Ovary (tissue), 3 donors: ENCODE measurements around the gene KLC3.

Experiments
- EP300 ChIP-seq: sonication (generic); formaldehyde crosslinking; IDR thresholded peaks from one replicate; pipeline ENCODE4 v1.6.1; 2017; ENCODE audit warnings: antibody characterized with exemption
- POLR2A ChIP-seq: fragments of 450-650 bp; IDR thresholded peaks from one replicate; pipeline ENCODE4 v1.6.1; 2017; ENCODE audit warnings: antibody characterized with exemption, mild to moderate bottlenecking, moderate library complexity
- TF ChIP-seq, protein P1 (sequence below), 3 donors: fragments of 450-650 bp in 2 of 3; fragments of 200-600 bp in 1 of 3; IDR thresholded peaks; one replicate each; pipeline versions ENCODE4 v1.5.1 to v1.8.0; 2016 to 2022; ENCODE audit warnings: antibody characterized with exemption in 3 of 3, mild to moderate bottlenecking in 1 of 3
- donor health status: DM: no; HTN: no; CAD: no.

DNA sequence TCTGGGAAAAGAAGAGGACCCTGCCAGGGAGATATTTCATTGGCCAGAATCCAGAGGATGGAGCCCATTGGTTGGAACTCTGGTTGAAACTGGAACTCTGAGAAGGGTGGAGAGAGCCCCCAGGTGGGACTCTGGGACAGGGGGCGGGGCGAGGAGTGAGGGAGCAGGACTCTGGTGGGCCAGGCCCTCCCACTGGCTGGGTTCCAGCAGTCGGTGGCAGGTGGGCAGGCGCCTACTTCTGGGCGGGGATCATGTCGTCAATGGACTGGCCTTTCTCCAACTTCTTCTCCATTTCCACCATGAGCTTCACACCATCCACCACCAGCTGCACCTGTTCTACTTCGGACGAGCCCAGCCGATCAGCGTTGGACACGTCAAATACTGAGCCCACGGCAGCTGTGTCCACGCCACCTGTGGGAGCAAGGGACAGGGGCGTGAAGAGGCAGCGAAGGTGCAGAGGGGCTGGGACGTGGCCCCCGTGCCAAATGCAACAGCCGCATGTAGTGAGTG is 34.0 kb upstream of the KLC3 start:
- TF ChIP-seq, protein P1, sequence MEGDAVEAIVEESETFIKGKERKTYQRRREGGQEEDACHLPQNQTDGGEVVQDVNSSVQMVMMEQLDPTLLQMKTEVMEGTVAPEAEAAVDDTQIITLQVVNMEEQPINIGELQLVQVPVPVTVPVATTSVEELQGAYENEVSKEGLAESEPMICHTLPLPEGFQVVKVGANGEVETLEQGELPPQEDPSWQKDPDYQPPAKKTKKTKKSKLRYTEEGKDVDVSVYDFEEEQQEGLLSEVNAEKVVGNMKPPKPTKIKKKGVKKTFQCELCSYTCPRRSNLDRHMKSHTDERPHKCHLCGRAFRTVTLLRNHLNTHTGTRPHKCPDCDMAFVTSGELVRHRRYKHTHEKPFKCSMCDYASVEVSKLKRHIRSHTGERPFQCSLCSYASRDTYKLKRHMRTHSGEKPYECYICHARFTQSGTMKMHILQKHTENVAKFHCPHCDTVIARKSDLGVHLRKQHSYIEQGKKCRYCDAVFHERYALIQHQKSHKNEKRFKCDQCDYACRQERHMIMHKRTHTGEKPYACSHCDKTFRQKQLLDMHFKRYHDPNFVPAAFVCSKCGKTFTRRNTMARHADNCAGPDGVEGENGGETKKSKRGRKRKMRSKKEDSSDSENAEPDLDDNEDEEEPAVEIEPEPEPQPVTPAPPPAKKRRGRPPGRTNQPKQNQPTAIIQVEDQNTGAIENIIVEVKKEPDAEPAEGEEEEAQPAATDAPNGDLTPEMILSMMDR (IDR thresholded peaks at IDR 0.05): no peak
- TF ChIP-seq POLR2A: no peak
- TF ChIP-seq EP300: no peak
